H9 (cell line): Measurements from ENCODE around the gene NUP58. TPM values are rescaled to one million over a fixed set of nuclear protein-coding genes. Genes with fewer than 3 reads are reported as not detected.

ENCODE experiments used
- DNase-seq: peaks from one replicate; pipeline ENCODE4 v3.0.0-alpha.2; 2017
- H2AFZ ChIP-seq: one replicate; pipeline ENCODE4 v1.6.1; 2013; ENCODE audit warnings: mild to moderate bottlenecking, low read length, control low read depth, moderate library complexity
- H2AK5ac ChIP-seq: 2 replicates; pipeline ENCODE4 v1.6.1; 2013; ENCODE audit warnings: low read length, control low read depth, mixed read lengths; ENCODE audit not compliant: insufficient read length
- H2BK120ac ChIP-seq: one replicate; pipeline ENCODE4 v1.6.1; 2013; ENCODE audit warnings: low read depth, mild to moderate bottlenecking, low read length, control low read depth, inconsistent platforms; ENCODE audit not compliant: poor library complexity, severe bottlenecking
- H2BK12ac ChIP-seq: 2 replicates; pipeline ENCODE4 v1.6.1; 2013; ENCODE audit warnings: low read length, control low read depth, mixed read lengths, low read depth; ENCODE audit not compliant: insufficient read length
- H2BK15ac ChIP-seq: 2 replicates; pipeline ENCODE4 v1.6.1; 2013; ENCODE audit warnings: low read depth, low read length, control low read depth
- H2BK20ac ChIP-seq: one replicate; pipeline ENCODE4 v1.6.1; 2013; ENCODE audit warnings: low read depth, mild to moderate bottlenecking, low read length, control low read depth, inconsistent platforms; ENCODE audit not compliant: poor library complexity, severe bottlenecking
- H2BK5ac ChIP-seq: 2 replicates; pipeline ENCODE4 v1.6.1; 2013; ENCODE audit warnings: low read length, control low read depth, mixed read lengths; ENCODE audit not compliant: insufficient read length
- H3K14ac ChIP-seq: 2 replicates; pipeline ENCODE4 v1.6.1; 2013; ENCODE audit warnings: low read length, control low read depth; ENCODE audit not compliant: insufficient read depth
- H3K18ac ChIP-seq: 2 replicates; pipeline ENCODE4 v1.6.1; 2013; ENCODE audit warnings: low read depth, mild to moderate bottlenecking, mixed read lengths, low read length, control low read depth; ENCODE audit not compliant: insufficient read length
- H3K23ac ChIP-seq: 2 replicates; pipeline ENCODE4 v1.6.1; 2013; ENCODE audit warnings: low read length, control low read depth, mixed read lengths, low read depth; ENCODE audit not compliant: insufficient read length
- H3K23me2 ChIP-seq: 2 replicates; pipeline ENCODE4 v1.6.1; 2013; ENCODE audit warnings: low read depth, mild to moderate bottlenecking, mixed read lengths, low read length, control low read depth; ENCODE audit not compliant: insufficient read length, poor library complexity, severe bottlenecking
- H3K27ac ChIP-seq: 2 replicates; pipeline ENCODE4 v1.5.1; 2013; ENCODE audit warnings: low read length, control low read depth, mixed read lengths, low read depth; ENCODE audit not compliant: insufficient read length
- H3K27me3 ChIP-seq: 2 replicates; pipeline ENCODE4 v1.6.1; 2013; ENCODE audit warnings: low read length, control low read depth, inconsistent platforms; ENCODE audit not compliant: insufficient read depth
- H3K4ac ChIP-seq: 2 replicates; pipeline ENCODE4 v1.6.1; 2013; ENCODE audit warnings: low read depth, mild to moderate bottlenecking, control low read depth, inconsistent platforms, low read length, moderate library complexity
- H3K4me1 ChIP-seq: 2 replicates; pipeline ENCODE4 v1.6.1; 2013; ENCODE audit warnings: low read length, control low read depth, inconsistent platforms; ENCODE audit not compliant: insufficient read depth
- H3K4me2 ChIP-seq: 2 replicates; pipeline ENCODE4 v1.6.1; 2013; ENCODE audit warnings: low read length, control low read depth, mixed read lengths; ENCODE audit not compliant: insufficient read length, insufficient read depth
- H3K56ac ChIP-seq: 2 replicates; pipeline ENCODE4 v1.6.1; 2013; ENCODE audit warnings: low read depth, mild to moderate bottlenecking, mixed read lengths, low read length, control low read depth; ENCODE audit not compliant: insufficient read length
- H3K79me1 ChIP-seq: 2 replicates; pipeline ENCODE4 v1.6.1; 2013; ENCODE audit warnings: low read depth, mild to moderate bottlenecking, moderate library complexity, low read length, control low read depth, inconsistent platforms; ENCODE audit not compliant: insufficient read depth, poor library complexity, severe bottlenecking
- H3K79me2 ChIP-seq: 2 replicates; pipeline ENCODE4 v1.6.1; 2013; ENCODE audit warnings: low read length, control low read depth, inconsistent platforms; ENCODE audit not compliant: insufficient read depth
- H3K9ac ChIP-seq: 2 replicates; pipeline ENCODE4 v1.6.1; 2013; ENCODE audit warnings: low read length, control low read depth, mixed read lengths; ENCODE audit not compliant: insufficient read length; ENCODE audit errors: extremely low read depth
- H3K9me3 ChIP-seq: one replicate; pipeline ENCODE4 v1.6.1; 2013; ENCODE audit warnings: low read depth, low read length, inconsistent platforms; ENCODE audit not compliant: control insufficient read depth
- H3T11ph ChIP-seq: one replicate; pipeline ENCODE4 v1.6.1; 2013; ENCODE audit warnings: mild to moderate bottlenecking, low read length, control low read depth, inconsistent platforms
- H4K20me1 ChIP-seq: one replicate; pipeline ENCODE4 v1.6.1; 2013; ENCODE audit not compliant: control insufficient read depth, insufficient read length, insufficient read depth
- H4K5ac ChIP-seq: 2 replicates; pipeline ENCODE4 v1.6.1; 2013; ENCODE audit warnings: low read depth, mild to moderate bottlenecking, mixed read lengths, low read length, control low read depth; ENCODE audit not compliant: insufficient read length
- H4K8ac ChIP-seq: replicated peaks from 2 replicates; pipeline ENCODE4 v1.6.1; 2013; ENCODE audit warnings: low read length, control low read depth, mixed read lengths, low read depth; ENCODE audit not compliant: insufficient read length
- H4K91ac ChIP-seq: 2 replicates; pipeline ENCODE4 v1.6.1; 2013; ENCODE audit warnings: low read depth, mild to moderate bottlenecking, moderate library complexity, mixed read lengths, low read length, control low read depth; ENCODE audit not compliant: insufficient read length
- H3K27ac Mint-ChIP-seq, 3 experiments: 2 replicates in 2 of 3; 3 replicates in 1 of 3; pipeline ENCODE4 v1.8.0; 2020 to 2021; ENCODE audit warnings: mixed read lengths in 3 of 3, mild to moderate bottlenecking in 1 of 3, moderate library complexity in 1 of 3
- H3K27me3 Mint-ChIP-seq: 2 replicates; pipeline ENCODE4 v1.8.0; 2021; ENCODE audit warnings: low read depth, mild to moderate bottlenecking, moderate library complexity, mixed read lengths
- H3K36me3 Mint-ChIP-seq, 3 experiments: 2 replicates in 2 of 3; 3 replicates in 1 of 3; pipeline ENCODE4 v1.8.0; 2020 to 2021; ENCODE audit warnings: low read depth in 3 of 3, mixed read lengths in 3 of 3; ENCODE audit not compliant: insufficient read depth in 1 of 3
- H3K4me1 Mint-ChIP-seq, 2 experiments: 2 replicates each; pipeline ENCODE4 v1.8.0; 2020; ENCODE audit warnings: mixed read lengths in 2 of 2
- H3K4me3 Mint-ChIP-seq, 2 experiments: 2 replicates in 1 of 2; 3 replicates in 1 of 2; pipeline ENCODE4 v1.8.0; 2020 to 2021; ENCODE audit warnings: mild to moderate bottlenecking in 2 of 2, mixed read lengths in 2 of 2, moderate library complexity in 1 of 2
- H3K9me3 Mint-ChIP-seq, 2 experiments: 2 replicates in 1 of 2; 3 replicates in 1 of 2; pipeline ENCODE4 v1.8.0; 2020; ENCODE audit warnings: mild to moderate bottlenecking in 2 of 2, mixed read lengths in 2 of 2, moderate library complexity in 1 of 2
- CTCF ChIP-seq: fragments of 200-600 bp; sonication (generic); conservative IDR thresholded peaks from 3 replicates; pipeline ENCODE4 v1.8.0; 2021; ENCODE audit warnings: antibody characterized with exemption, mild to moderate bottlenecking
- WGBS: extraction: QIAGEN DNeasy Blood & Tissue Kit; methylation state at CpG from one replicate; pipeline ENCODE4 v1.1.7; 2013; ENCODE audit warnings: missing lambda C conversion rate, low lambda C conversion rate, mixed read lengths; ENCODE audit not compliant: insufficient read length; ENCODE audit errors: extremely low coverage; 5-methylcytosine and 5-hydroxymethylcytosine counted together
- total RNA-seq: library from RNA; stranded (reverse); gene quantifications from 2 replicates; pipeline ENCODE4 v1.2.1, GENCODE V29; 2021

NUP58 gene
- total RNA-seq, 1 experiment from 2014 or later, result 77.6 TPM

- no peak for TF ChIP-seq CTCF
- no peak overlapping the region for H3T11ph ChIP-seq
- H4K5ac ChIP-seq, result no peak overlapping the region
- H3K79me1 ChIP-seq, result no peaks in the 10 kb centered on the region
- no peaks in the 10 kb centered on the region for H3K79me2 ChIP-seq
- no peak overlapping the region for H2BK5ac ChIP-seq
- H2BK120ac ChIP-seq, result no peak overlapping the region
- Mint-ChIP-seq H3K36me3 (peaks cover 0 to 17% (median 0%) of the 10 kb centered on the region in 3 experiments; a peak in 2 of 7 replicates), H3K27me3 (no peaks in the 10 kb centered on the region), H3K27ac (no peak overlapping the region), H3K4me3 (no peak overlapping the region), H3K9me3 (no peaks in the 10 kb centered on the region), H3K4me1 (peaks cover 3 to 7% of the 10 kb centered on the region in 2 experiments; a peak in 1 of 4 replicates)
- H3K27ac ChIP-seq, result no peak overlapping the region
- no peaks in the 10 kb centered on the region for H3K27me3 ChIP-seq
- no peak overlapping the region for H2AFZ ChIP-seq
- H3K4me1 ChIP-seq, result no peaks in the 10 kb centered on the region
- no peak overlapping the region for H2BK20ac ChIP-seq
- H2BK12ac ChIP-seq, result no peak overlapping the region
- H3K4me2 ChIP-seq, result no peak overlapping the region
- H2AK5ac ChIP-seq, result no peak overlapping the region
- no peak overlapping the region for H2BK15ac ChIP-seq
- no peak for DNase-seq
- no peak overlapping the region for H4K91ac ChIP-seq
- no peak overlapping the region for H3K18ac ChIP-seq
- H3K56ac ChIP-seq, result no peak overlapping the region
- H4K20me1 ChIP-seq, result no peaks in the 10 kb centered on the region
- no peaks in the 10 kb centered on the region for H3K9me3 ChIP-seq
- WGBS, result no CpG with 5 or more reads among the region's 5 CpGs
- H3K9ac ChIP-seq, result no peak overlapping the region
- no peaks in the 10 kb centered on the region for H3K23me2 ChIP-seq
- no peak overlapping the region for H3K14ac ChIP-seq
- no peak overlapping the region for H3K23ac ChIP-seq
- no peak overlapping the region for H3K4ac ChIP-seq
- no peak overlapping the region for H4K8ac ChIP-seq
These were observed 34.7 kb upstream of the NUP58 start for GRCh38 chr13:25266706-25267105.
